Superior temporal gyrus (tissue), 1 donor: ENCODE data around the gene KIAA0825.

Source experiments
- DNase-seq: peaks from one replicate; pipeline ENCODE4 v3.0.0-alpha.2; 2016; ENCODE audit errors: extremely low spot score

The KIAA0825 gene

GRCh38 chr5:94243612-94244011 is 374.8 kb downstream of the KIAA0825 start:
- DNase-seq, result no peak

- DNase-seq, result no peak
Observed at GRCh38 chr5:94240993-94241651, 377.3 kb downstream of the KIAA0825 start.

GRCh38 chr5:94240596-94240992 is 377.8 kb downstream of the KIAA0825 start:
- DNase-seq, result no peak

GRCh38 chr5:94240134-94240533 is 378.3 kb downstream of the KIAA0825 start:
- DNase-seq, result no peak

- DNase-seq, result no peak
Observed at GRCh38 chr5:94239266-94239665, 379.1 kb downstream of the KIAA0825 start.

- DNase-seq, result no peak
Observed at GRCh38 chr5:94234987-94235386, 383.4 kb downstream of the KIAA0825 start.

GRCh38 chr5:94228791-94229190 is 389.6 kb downstream of the KIAA0825 start:
- DNase-seq, result no peak

GRCh38 chr5:94223235-94223634 is 395.2 kb downstream of the KIAA0825 start:
- DNase-seq, result no peak

GRCh38 chr5:94218374-94218773 is 400.0 kb downstream of the KIAA0825 start:
- DNase-seq, result no peak

- DNase-seq, result no peak
Observed at GRCh38 chr5:94217745-94218144, 400.7 kb downstream of the KIAA0825 start.

GRCh38 chr5:94217216-94217615 is 401.2 kb downstream of the KIAA0825 start:
- DNase-seq, result no peak

GRCh38 chr5:94212476-94212875 is 405.9 kb downstream of the KIAA0825 start:
- no peak for DNase-seq

GRCh38 chr5:94209774-94210355 is 408.5 kb downstream of the KIAA0825 start:
- DNase-seq, result no peak

GRCh38 chr5:94209272-94209671 is 409.1 kb downstream of the KIAA0825 start:
- no peak for DNase-seq

GRCh38 chr5:94199566-94199965 is 418.8 kb downstream of the KIAA0825 start:
- DNase-seq, result no peak

GRCh38 chr5:94197970-94198369 is 420.4 kb downstream of the KIAA0825 start:
- no peak for DNase-seq

GRCh38 chr5:94196953-94197352 is 421.5 kb downstream of the KIAA0825 start:
- DNase-seq, result no peak

GRCh38 chr5:94192658-94193391 is 425.6 kb downstream of the KIAA0825 start:
- no peak for DNase-seq

GRCh38 chr5:94191604-94192003 is 426.8 kb downstream of the KIAA0825 start:
- no peak for DNase-seq

GRCh38 chr5:94188725-94189124 is 429.7 kb downstream of the KIAA0825 start:
- DNase-seq, result no peak

- no peak for DNase-seq
Observed at GRCh38 chr5:94184870-94185269, 433.5 kb downstream of the KIAA0825 start.

GRCh38 chr5:94181895-94182294 is 436.5 kb downstream of the KIAA0825 start:
- DNase-seq, result no peak

- DNase-seq, result no peak
Observed at GRCh38 chr5:94180761-94181160, 437.6 kb downstream of the KIAA0825 start.
